ENCODE results near the gene LMNA.

LMNA gene

DNA sequence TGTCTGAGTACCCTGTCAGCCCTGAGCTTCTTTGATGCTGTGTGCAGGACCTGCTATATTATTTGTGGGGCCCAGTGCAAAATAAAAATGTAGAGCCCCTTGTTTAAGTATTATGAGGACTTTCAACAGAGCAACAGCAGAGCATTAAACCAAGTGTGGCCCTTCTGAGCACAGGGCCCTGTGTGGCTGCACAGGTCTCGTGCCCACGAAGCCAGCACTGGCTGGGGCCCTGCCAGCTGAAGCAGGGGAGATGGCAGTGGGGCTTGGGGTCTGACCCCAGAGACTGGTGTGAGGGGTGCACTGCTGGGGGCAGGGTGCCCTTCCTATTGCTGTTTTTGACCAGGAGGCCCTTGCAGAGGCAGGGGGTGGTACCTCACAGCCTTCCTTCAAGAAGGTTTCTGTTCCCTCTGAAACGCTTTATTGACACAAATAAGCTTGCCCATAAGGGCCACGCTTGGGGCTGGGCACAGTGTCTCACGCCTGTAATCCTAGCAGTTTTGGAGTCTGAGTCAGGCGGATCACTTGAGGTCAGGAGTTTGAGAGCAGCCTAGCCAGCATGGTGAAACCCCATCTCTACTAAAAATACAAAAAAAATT lies 36.7 kb downstream of the LMNA start:
- no peak for DNase-seq (ENCODE audit: low read depth)
- no peak for TF ChIP-seq CTCF (IDR thresholded peaks at IDR 0.05; ENCODE audit: control insufficient read depth, insufficient read depth, low read depth, low read length, missing control alignments)
- H3K4me3 ChIP-seq (ENCODE audit: control insufficient read depth, low read depth, low read length) = no peak overlapping the region

- no peak overlapping the region for H3K4me3 ChIP-seq (ENCODE audit: control insufficient read depth, low read depth, low read length)
- no peak for TF ChIP-seq CTCF (IDR thresholded peaks at IDR 0.05; ENCODE audit: control insufficient read depth, insufficient read depth, low read depth, low read length, missing control alignments)
- DNase-seq (ENCODE audit: low read depth) = no peak
Observed at GRCh38 chr1:156152628-156153027, 38.1 kb downstream of the LMNA start.

DNA sequence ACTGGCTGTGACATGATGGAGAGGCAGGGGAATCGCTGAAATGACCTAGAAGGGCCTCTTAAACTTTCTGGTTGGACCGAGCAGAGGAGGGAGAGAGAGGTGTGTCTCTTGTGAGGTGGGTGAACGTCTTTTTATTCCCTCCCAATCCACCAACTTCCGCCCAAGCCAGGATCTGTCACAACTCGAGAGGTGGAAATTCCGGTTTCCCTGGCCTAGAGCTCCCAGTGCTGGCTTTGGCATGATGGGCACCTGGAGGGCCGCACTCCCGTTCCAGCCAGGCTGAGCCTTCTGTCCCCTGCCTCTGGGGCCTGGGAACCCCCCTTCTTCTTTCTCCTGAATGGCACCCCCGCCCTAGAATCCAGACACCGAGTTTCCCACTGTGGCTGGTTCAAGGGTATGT lies 38.9 kb downstream of the LMNA start, which contains the start of gene SEMA4A:
TSS of gene SEMA4A (plus strand) at position 224 of the 400 bp plus-strand sequence. CDS start 994 bp downstream, outside the sequence.
- no peak for TF ChIP-seq CTCF (IDR thresholded peaks at IDR 0.05; ENCODE audit: control insufficient read depth, insufficient read depth, low read depth, low read length, missing control alignments)
- no peak for DNase-seq (ENCODE audit: low read depth)
- no peak within 1 kb of the TSS for H3K4me3 ChIP-seq (ENCODE audit: control insufficient read depth, low read depth, low read length)

DNA sequence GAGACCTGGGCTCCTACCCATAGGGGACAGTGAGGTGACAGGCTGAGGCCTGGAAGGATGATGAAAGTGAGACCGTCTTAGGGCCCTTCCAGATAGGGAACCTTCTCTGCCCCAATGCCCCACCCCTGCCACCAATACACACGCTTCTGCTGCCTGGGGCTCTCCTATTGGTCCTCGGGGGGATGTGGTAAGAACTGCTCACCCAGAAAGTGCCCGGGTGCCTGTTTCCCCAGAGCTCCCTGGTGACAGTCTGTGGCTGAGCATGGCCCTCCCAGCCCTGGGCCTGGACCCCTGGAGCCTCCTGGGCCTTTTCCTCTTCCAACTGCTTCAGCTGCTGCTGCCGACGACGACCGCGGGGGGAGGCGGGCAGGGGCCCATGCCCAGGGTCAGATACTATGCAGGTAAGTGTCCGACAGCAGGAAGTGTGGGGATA lies 39.8 kb downstream of the LMNA start:
- H3K4me3 ChIP-seq (ENCODE audit: control insufficient read depth, low read depth, low read length) = no peak overlapping the region
- no peak for TF ChIP-seq CTCF (IDR thresholded peaks at IDR 0.05; ENCODE audit: control insufficient read depth, insufficient read depth, low read depth, low read length, missing control alignments)
- DNase-seq (ENCODE audit: low read depth) = no peak

GRCh38 chr1:156155756-156156510 lies 41.4 kb downstream of the LMNA start:
- no peak overlapping the region for H3K4me3 ChIP-seq (ENCODE audit: control insufficient read depth, low read depth, low read length)
- DNase-seq (ENCODE audit: low read depth) = no peak
- TF ChIP-seq CTCF (IDR thresholded peaks at IDR 0.05; ENCODE audit: control insufficient read depth, insufficient read depth, low read depth, low read length, missing control alignments) = no peak

DNA sequence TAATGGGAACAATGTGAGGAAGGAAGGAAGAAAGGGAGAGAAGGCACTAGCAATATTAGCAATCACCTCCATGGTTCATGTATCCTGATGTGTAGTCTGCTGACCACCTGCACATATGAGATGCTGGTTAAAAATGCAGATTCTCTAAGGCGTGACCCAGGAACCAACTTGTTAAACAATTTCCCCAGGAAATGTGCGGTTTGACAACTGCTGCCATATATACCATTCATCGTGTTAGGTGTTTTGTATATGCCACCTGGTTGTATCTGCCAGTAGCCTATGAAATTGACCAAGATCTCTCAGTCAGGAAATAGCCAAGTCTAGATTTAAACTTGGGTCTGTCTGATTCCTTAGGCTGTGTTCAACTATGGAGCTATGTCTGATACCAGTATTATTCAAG lies 43.0 kb downstream of the LMNA start:
- no peak overlapping the region for H3K4me3 ChIP-seq (ENCODE audit: control insufficient read depth, low read depth, low read length)
- no peak for TF ChIP-seq CTCF (IDR thresholded peaks at IDR 0.05; ENCODE audit: control insufficient read depth, insufficient read depth, low read depth, low read length, missing control alignments)
- DNase-seq (ENCODE audit: low read depth) = no peak

Measured in AG09309 (cell line).